GM12801 (cell line): ENCODE results near the gene MICAL3.

ENCODE experiments used
- CTCF ChIP-seq: IDR thresholded peaks from one replicate; pipeline ENCODE4 v1.5.1; 2011; ENCODE audit warnings: control low read depth; ENCODE audit not compliant: insufficient read length; ENCODE audit errors: extremely low read depth

The MICAL3 gene

GRCh38 chr22:17998913-17999312 is 25.4 kb downstream of the MICAL3 start:
- TF ChIP-seq CTCF = no peak

DNA sequence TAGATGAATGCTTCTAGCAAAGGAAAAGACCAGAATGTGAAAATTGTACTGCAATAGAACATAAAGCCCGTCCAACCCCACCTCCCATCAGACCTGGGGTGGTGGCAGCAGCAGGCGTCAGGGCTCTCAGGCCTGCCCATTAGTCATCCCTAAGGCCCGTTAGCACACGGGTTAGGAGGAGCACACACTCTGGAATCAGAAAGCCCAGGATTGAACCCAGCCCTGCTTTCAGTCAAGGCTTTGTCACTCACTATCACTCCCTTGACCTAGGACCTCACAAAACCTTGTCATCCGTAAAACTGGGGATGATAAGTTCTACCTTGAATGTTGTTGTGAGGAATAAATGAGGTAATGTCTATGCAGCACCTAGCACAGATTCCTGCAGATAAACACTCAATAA is 26.9 kb downstream of the MICAL3 start:
- TF ChIP-seq CTCF = no peak

GRCh38 chr22:17994424-17995108 is 29.8 kb downstream of the MICAL3 start:
- TF ChIP-seq CTCF = no peak

- no peak for TF ChIP-seq CTCF
Observed at GRCh38 chr22:17990942-17991341, 33.4 kb downstream of the MICAL3 start.

DNA sequence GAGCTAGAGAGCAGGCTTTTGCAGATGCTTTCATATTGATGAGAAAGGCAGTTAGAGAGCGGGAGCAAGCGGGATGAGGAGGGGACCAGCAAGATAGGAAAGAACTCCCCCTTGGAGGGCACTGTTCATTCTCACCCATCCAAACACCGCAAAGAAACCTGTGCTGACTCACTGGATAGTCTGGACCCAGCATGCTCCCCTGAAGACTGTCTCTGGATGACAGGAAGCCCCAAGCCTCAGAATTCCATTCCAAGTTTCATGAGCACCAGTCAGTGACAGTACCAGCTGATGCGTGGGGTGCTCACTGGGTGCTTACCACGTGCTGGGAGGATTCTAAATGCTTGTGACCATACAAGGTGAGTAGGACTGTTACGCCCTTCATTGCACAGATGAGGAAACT is 34.2 kb downstream of the MICAL3 start:
- TF ChIP-seq CTCF = no peak

DNA sequence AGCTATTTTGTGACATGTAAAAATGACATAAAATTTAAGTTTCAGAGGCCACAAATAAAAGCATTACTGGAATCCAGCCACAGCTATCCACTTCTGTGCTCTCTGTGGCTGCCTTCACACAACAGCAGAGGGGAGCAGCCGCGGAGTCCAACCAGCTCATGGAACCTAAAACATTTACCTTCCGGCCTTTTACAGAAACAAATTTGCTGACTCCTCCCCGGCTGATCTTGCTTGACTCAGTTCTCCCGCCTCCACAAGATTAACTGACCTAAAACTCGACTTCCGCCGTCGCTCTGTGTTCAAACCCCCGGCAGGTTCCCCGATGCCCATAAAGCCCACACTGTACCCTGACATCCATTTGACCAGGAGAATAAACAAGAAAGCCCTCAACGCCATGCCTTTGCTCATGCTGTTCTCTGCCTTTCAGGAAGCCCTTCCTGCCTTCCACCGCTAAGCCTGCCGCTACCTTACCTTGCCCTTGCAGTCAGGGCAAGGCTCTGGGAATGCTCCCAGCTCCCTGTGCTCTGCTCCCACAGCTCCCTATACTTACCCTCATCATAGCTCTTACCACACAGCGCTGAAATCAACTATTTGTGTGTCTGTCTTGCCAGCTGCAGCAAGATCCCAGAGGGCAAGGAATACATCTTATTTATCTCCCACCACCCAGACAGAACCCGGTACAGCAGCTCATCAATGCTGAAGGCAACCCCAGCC is 35.4 kb downstream of the MICAL3 start:
- no peak for TF ChIP-seq CTCF

- no peak for TF ChIP-seq CTCF
Observed at GRCh38 chr22:17985606-17986005, 38.8 kb downstream of the MICAL3 start.
